Endodermal cell (in vitro differentiated cells): ENCODE measurements around the gene SYT8. TPM values are rescaled to one million over a fixed set of nuclear protein-coding genes. Genes with fewer than 3 reads are reported as not detected.

Experiments
- DNase-seq: peaks from one replicate; pipeline ENCODE4 v3.0.0-alpha.2; 2017
- H3K27ac ChIP-seq: 2 replicates; pipeline ENCODE4 v1.5.1; 2013; ENCODE audit warnings: mild to moderate bottlenecking, low read depth, low read length, moderate library complexity
- H3K27me3 ChIP-seq: 2 replicates; pipeline ENCODE4 v1.6.1; 2013; ENCODE audit warnings: mild to moderate bottlenecking, low read length, moderate library complexity; ENCODE audit not compliant: insufficient read depth, control insufficient read depth, poor library complexity, severe bottlenecking
- H3K36me3 ChIP-seq: 2 replicates; pipeline ENCODE4 v1.7.0; 2013; ENCODE audit warnings: mild to moderate bottlenecking, low read length, moderate library complexity; ENCODE audit not compliant: control insufficient read depth, insufficient read depth
- H3K4me1 ChIP-seq: one replicate; pipeline ENCODE4 v1.7.0; 2013; ENCODE audit warnings: low read length; ENCODE audit not compliant: control insufficient read depth, insufficient read depth
- H3K4me3 ChIP-seq: 2 replicates; pipeline ENCODE4 v1.5.1; 2013; ENCODE audit warnings: mild to moderate bottlenecking, low read length, moderate library complexity
- H3K9ac ChIP-seq: 2 replicates; pipeline ENCODE4 v1.6.1; 2013; ENCODE audit warnings: mild to moderate bottlenecking, low read length, moderate library complexity; ENCODE audit not compliant: poor library complexity, severe bottlenecking; ENCODE audit errors: extremely low read depth
- H3K9me3 ChIP-seq: 2 replicates; pipeline ENCODE4 v1.6.1; 2013; ENCODE audit warnings: mild to moderate bottlenecking, low read length, moderate library complexity; ENCODE audit not compliant: control insufficient read depth
- H3K27ac Mint-ChIP-seq: 2 replicates; pipeline ENCODE4 v1.8.0; 2020; ENCODE audit warnings: mixed read lengths
- H3K27me3 Mint-ChIP-seq: 2 replicates; pipeline ENCODE4 v1.8.0; 2021; ENCODE audit warnings: mild to moderate bottlenecking, mixed read lengths; ENCODE audit not compliant: insufficient read depth
- H3K36me3 Mint-ChIP-seq: 2 replicates; pipeline ENCODE4 v1.8.0; 2020; ENCODE audit warnings: low read depth, mixed read lengths
- H3K4me1 Mint-ChIP-seq: 2 replicates; pipeline ENCODE4 v1.8.0; 2020; ENCODE audit warnings: mixed read lengths
- H3K4me3 Mint-ChIP-seq: 2 replicates; pipeline ENCODE4 v1.8.0; 2020; ENCODE audit warnings: mild to moderate bottlenecking, moderate library complexity, mixed read lengths
- H3K9me3 Mint-ChIP-seq: 2 replicates; pipeline ENCODE4 v1.8.0; 2020; ENCODE audit warnings: mild to moderate bottlenecking, mixed read lengths
- CTCF ChIP-seq: fragments of 200-600 bp; sonication (generic); conservative IDR thresholded peaks from 2 replicates; pipeline ENCODE4 v1.5.0; 2021; ENCODE audit warnings: antibody characterized with exemption, mild to moderate bottlenecking
- WGBS, 2 experiments: methylation state at CpG; one replicate each; pipeline versions ENCODE4 v1.1.5 to v1.1.7; 2013; ENCODE audit warnings: missing lambda C conversion rate in 2 of 2, mixed read lengths in 1 of 2; ENCODE audit not compliant: insufficient coverage in 1 of 2, insufficient read length in 1 of 2; 5-methylcytosine and 5-hydroxymethylcytosine counted together
- total RNA-seq, 2 donors: library from RNA; stranded (reverse); fragmentation: NEBNext Ultra II Directional in 1 of 2; extraction: Animal tissue kit (Norgen Biotek cat#: 25700) in 1 of 2; gene quantifications; 2 replicates in 1 of 2; 3 replicates in 1 of 2; pipeline ENCODE4 v1.2.1, GENCODE V29; 2021

Gene SYT8
- total RNA-seq, 2 donors from 2014 or later = not detected

DNA sequence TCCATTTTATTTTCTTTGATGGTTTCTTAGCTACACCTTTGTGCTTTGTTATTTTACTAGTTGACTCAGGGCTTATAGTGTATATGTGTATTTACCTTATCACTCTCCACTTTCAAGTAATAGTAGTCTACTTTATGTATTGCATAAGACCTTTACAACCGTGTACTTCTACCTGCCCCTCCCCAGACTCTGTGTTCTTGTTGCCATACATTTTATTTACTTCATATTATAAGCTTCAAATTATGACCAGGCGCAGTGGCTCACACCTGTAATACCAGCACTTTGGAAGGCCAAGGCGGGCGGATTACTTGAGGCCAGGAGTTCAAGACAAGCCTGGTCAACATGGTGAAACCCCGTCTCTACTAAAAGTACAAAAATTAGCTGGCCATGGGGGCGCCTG, 42.9 kb upstream of the SYT8 start:
- no peaks in the 10 kb centered on the region for H3K36me3 Mint-ChIP-seq
- no peak overlapping the region for H3K9ac ChIP-seq
- no peak overlapping the region for H3K27ac ChIP-seq
- no peak overlapping the region for H3K4me3 Mint-ChIP-seq
- H3K36me3 ChIP-seq = no peaks in the 10 kb centered on the region
- H3K4me1 ChIP-seq = no peaks in the 10 kb centered on the region
- H3K9me3 ChIP-seq = no peaks in the 10 kb centered on the region
- DNase-seq = no peak
- peaks cover 19% of the 10 kb centered on the region for H3K27me3 ChIP-seq
- peaks cover 49% of the 10 kb centered on the region for H3K27me3 Mint-ChIP-seq
- no peaks in the 10 kb centered on the region for H3K4me1 Mint-ChIP-seq
- no peak overlapping the region for H3K27ac Mint-ChIP-seq
- H3K9me3 Mint-ChIP-seq = no peaks in the 10 kb centered on the region
- H3K4me3 ChIP-seq = no peak overlapping the region
- TF ChIP-seq CTCF = no peak
- WGBS, 2 experiments = 89 to 97% methylated on average over 4 to 6 of the region's 6 CpGs

GRCh38 chr11:1792461-1792860, 42.3 kb upstream of the SYT8 start:
- Histone ChIP-seq H3K4me3 (no peak overlapping the region), H3K27ac (no peak overlapping the region), H3K4me1 (no peaks in the 10 kb centered on the region), H3K9ac (no peak overlapping the region), H3K36me3 (no peaks in the 10 kb centered on the region), H3K9me3 (no peaks in the 10 kb centered on the region), H3K27me3 (peaks cover 19% of the 10 kb centered on the region)
- Mint-ChIP-seq H3K27me3 (peaks cover 49% of the 10 kb centered on the region), H3K36me3 (no peaks in the 10 kb centered on the region), H3K9me3 (no peaks in the 10 kb centered on the region), H3K27ac (no peak overlapping the region), H3K4me1 (no peaks in the 10 kb centered on the region), H3K4me3 (no peak overlapping the region)
- WGBS, 2 experiments = 92 to 93% methylated on average over 12 of the region's 12 CpGs
- DNase-seq = no peak
- no peak for TF ChIP-seq CTCF

- Mint-ChIP-seq H3K27me3 (peaks cover 49% of the 10 kb centered on the region), H3K9me3 (no peaks in the 10 kb centered on the region), H3K27ac (no peak overlapping the region), H3K4me3 (no peak overlapping the region), H3K4me1 (no peaks in the 10 kb centered on the region), H3K36me3 (no peaks in the 10 kb centered on the region)
- Histone ChIP-seq H3K4me1 (no peaks in the 10 kb centered on the region), H3K4me3 (no peak overlapping the region), H3K27ac (no peak overlapping the region), H3K9me3 (no peaks in the 10 kb centered on the region), H3K27me3 (peaks cover 19% of the 10 kb centered on the region), H3K36me3 (no peaks in the 10 kb centered on the region), H3K9ac (no peak overlapping the region)
- no peak for DNase-seq
- 92 to 100% methylated on average over 1 to 3 of the region's 3 CpGs for WGBS, 2 experiments
- no peak for TF ChIP-seq CTCF
Measured at GRCh38 chr11:1793081-1793480, 41.7 kb upstream of the SYT8 start.
